Renal pelvis (tissue), 4 donors: ENCODE results near the gene C5orf63. TPM values are rescaled to one million over a fixed set of nuclear protein-coding genes. Genes with fewer than 3 reads are reported as not detected.
"Not testable (repeated sequence)": the region's sequence is repeated elsewhere in the genome, so short reads cannot be mapped to it uniquely, and the experiment has no call there.

Experiments
- DNase-seq: peaks from one replicate; pipeline ENCODE4 v3.0.0-alpha.2; 2013
- polyA plus RNA-seq, 3 donors: library from polyadenylated mRNA; unstranded; fragments of 120-200 nt; gene quantifications; one replicate each; pipeline ENCODE4 v1.2.1, GENCODE V29; 2013; ENCODE audit not compliant: insufficient read length in 3 of 3

Gene C5orf63
- polyA plus RNA-seq, 3 donors = 9.8 to 21.1 (median 15.5) TPM

DNA sequence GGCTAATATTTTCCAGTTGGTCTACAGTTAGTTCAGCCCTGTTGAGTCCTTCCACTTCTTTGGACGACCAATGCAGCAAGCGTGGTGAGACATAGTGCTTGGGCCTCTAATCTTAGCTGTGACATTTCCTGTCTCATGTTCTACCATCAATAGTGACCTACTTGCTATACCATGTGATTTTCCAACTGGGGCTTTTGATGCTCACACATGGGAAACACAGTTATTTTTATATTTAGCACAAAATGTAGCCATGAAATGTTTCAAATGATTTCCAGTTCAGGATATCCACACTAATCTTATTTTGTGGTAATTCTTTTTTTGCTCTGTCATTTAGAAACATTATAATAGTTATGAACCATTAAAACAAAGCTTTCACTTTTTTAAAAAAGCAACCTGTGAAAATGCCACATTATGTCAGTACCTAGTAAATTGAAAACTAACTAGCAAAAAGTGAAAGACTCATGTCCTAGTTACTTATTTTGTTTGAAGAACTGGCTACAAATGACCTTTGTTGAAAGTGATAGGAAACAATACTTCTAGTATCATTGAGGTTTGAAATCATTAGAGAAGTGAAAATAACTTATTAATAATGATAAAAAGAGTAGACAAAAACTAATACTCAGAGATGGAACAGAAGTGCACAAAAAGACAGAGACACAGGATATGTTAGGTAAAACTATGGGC, 61.2 kb downstream of the C5orf63 start:
- DNase-seq = no peak

DNA sequence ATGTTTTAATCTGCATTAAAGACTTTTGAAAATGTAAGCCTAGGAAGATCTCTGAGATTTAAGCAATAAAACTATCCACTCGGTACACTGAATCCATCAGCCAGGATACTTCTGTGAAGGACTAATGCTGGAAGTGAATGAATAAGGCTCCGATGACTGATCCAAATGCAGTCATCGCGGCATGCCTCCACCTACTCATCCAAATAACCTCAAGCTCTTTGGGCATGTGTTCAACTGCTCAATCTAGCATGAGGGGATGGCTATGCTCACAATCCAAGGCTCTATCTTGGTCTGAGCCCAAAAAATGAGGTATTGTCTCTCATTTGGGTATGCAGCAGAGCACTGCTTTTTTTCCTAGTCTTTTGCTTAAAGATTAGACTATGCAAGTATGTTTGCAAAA, 62.1 kb downstream of the C5orf63 start:
- no peak for DNase-seq

DNA sequence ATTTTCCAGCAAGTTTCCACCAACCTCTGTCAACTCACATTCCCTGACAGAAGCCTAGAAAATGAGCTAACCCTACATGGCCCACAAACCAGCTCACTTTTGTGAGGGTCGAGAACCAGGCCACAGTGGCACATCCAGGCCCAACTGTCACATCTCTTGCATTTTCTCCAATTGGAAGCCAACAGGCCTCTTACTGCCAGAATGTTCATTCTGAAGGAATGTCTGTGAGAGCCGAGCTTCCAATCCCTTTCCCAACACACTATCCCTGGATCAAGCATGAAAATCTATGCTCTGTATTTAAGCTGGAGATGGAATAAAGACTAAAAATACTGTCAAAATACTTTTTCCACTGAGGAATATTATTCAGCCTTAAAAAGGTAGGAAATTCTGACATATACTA, 62.9 kb downstream of the C5orf63 start:
- DNase-seq = no peak

DNA sequence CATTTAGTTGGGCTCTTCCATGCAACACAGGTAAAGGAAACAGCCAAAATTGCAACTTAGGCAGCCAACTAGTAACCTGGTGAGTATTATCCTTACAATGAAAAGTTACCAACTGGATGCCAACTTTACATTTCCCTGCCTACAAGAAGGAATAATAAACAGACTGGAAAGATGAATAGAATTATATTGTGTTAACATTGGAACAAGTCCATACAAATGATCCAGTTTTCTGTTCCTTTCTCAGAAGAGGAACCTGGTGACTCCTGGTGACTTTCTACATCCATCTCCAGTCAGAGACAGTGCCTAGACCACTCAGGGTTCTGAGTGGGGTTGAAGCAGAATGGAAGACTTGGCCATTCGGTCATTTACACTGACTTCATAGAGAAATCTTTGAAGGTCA, 63.5 kb downstream of the C5orf63 start:
- no peak for DNase-seq

DNA sequence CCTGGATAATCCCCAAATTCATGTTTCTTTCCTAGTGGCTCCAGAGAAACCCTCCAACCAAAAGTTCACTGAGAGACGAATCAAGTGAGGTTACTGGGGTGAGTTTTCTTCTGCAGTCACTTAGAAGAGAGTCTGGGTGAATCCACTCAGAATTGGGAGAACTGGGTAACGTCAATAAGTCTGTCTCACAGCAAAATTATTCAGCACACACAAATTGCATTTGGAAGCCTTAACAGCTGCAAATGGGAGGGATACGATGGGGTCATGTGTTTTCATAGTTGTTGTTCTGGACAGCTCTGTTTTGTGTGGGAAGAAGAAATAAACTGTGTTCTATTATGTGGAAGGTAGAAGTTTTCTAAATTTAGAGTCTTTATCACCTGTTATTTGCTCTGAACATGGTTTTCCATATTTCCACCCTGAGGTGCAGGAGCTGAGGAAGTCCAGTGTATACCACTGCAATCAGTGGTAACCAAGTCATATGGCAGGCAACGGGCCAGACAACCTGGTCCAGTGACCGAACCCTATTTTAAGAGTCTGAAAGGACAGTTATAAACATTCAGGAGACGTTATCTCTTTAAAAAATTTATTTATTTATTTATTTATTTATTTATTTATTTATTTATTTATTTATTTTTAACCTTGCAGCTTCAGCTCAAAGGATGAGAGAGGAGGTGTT, 64.9 kb downstream of the C5orf63 start:
- no peak for DNase-seq

DNA sequence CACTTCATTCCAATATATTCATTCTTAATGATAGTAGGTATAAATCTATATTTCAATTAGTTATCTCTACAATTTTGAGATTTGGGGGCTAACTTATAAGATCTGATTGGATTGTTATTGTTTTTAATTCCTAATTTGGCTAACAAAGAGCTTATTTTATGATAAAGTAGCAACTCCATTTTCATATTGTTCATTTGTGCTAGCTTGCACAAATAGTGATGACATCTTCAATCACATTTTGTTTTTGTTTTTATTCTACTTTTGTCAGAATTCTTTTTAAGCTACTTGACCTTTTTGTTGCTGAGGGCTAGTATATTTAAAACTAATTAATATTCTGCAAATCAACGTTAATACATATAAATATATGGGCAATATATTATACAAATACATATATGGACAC, 65.8 kb downstream of the C5orf63 start:
- DNase-seq = no peak

DNA sequence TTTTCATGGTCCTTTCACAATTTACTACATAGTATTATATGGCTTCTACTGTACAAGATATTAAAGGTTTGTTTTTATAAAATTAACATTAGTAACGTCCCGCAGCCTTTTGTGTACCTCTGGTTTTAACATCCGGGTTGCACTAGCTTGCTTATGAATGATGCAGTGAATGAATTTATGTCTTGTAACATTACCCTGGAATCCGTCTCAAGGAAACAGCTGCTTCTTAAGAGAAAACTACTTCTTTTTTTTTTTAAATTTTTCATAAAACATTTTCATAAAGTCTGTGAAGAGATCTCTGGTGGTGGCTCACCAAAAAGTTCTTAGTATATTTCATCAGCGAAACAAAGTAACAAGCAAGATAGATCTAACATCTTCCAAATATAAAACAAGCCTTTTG, 66.6 kb downstream of the C5orf63 start:
- no peak for DNase-seq

DNA sequence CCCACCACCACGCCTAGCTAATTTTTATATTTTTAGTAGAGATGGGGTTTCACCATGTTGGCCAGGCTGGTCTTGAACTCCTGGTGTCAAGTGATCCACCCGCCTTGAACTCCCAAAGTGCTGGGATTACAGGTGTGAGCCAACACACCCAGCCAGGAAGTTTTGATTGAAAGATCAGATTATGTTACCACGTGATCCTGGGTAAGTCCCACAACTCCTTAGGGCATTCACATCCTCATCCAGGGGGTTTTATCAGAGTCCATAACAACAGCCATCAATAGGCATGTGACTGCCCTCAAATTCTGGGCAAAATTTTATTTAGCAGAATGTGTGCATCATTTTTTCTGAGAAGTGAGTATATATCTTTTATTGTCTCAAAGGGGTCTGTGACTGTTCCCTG, 68.0 kb downstream of the C5orf63 start:
- DNase-seq = not testable (repeated sequence)

DNA sequence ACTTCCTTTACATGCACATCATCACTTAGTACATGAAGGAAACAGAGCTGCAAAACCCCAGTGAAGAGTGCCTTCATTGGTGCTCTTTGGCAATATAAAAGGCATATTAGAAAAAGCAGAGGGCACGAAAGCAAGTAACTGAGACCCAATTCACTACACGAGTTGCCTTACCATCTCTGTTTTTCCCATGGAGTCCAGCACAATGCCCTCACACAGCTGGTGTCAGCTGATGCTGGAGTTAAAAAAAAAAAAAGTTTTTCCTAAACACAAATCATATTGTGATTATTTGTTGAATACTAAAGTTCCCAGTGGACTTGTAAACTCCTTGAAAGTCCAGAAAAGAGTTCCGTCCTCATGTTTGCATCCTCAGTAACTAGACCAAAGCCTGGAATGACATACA, 68.6 kb downstream of the C5orf63 start:
- DNase-seq = no peak

DNA sequence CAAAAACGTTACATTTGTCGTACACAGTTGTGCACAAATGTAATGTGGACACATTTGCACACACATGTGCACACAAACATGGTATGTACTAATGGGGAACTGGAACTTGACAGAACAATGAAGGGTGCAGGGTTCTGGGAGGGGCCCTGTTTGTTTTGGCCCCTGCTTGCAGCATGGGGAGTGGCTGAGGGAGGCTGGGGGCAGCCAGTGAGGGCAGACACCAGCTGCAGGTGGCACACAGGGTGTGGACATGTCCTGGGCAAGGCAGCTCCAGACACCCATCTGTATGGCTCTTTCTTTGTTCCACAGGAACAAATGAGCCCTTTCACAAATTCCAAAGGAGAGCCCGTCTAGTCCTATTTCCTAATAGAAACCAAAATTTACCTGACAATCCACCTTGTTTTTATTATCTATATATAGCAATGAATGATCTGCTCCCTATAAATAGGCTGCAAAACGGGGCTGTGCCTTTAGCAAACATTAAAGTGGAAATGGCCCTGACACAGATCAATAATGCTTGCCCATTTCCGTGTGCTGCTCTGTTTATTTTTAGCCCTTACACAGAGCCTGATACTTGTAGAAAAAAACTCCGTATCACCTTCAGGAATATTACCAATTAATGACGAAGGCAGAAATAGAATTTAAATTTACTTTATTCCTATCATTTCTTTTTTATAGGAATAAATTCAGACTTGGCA, 69.4 kb downstream of the C5orf63 start:
- DNase-seq = no peak

DNA sequence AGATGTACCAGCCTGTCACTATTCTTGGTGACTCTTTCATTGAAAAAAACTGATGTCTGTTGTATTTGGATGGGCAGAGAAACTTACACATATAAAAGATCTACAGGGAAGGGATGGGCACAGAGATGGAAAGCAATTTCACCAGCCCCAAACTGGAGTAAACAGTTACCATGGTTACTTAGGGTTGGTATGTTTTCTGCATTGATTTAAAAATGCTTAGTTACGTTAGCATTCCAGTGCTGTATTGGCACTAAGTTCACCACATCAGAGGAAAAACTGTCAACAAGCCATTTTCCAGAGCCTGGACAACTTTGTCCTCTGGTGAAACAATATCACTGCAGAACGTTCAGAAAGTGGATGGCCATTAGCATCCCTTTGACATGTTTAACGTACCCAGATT, 70.9 kb downstream of the C5orf63 start:
- DNase-seq = no peak

DNA sequence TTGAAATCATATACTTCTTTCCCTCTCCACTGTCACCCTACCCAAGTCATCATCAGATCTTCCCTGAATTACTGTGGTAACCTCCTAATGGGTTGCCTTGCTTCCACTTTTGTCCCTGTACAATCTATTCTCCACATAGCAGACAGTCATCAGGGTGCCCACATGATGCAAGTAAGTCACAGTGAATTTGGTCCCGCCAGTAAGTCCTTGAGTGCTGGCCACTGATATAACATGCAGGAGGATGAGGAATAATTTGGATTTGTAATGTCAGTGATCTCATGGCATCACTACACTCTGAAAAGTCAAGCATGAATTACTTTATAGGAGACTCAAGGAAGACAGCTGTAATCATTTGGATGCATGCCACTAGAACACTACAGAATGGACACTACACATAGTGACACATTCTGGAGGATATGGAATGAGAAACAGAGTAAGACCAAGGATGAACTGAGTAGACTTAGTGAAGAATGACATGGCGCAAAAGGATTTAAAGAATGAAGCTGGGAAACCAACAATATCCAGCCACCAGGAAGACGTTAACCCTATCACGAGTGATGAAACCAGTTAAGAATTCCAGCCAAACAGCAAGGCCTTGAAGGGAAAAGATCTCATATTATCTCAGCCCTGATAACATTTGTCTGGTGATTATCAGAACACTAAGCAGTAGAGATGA, 71.5 kb downstream of the C5orf63 start:
- no peak for DNase-seq

Other genes with a start within 250 kb of the C5orf63 start
- 1 to 10 TPM; 7.0 to 9.0 (median 8.8) TPM for gene MARCHF3, start 42.9 kb downstream of the C5orf63 start, polyA plus RNA-seq
- under 1 TPM; 0.70 to 0.99 (median 0.83) TPM for gene MEGF10, start 217.3 kb upstream of the C5orf63 start, polyA plus RNA-seq